Stimulated activated naive CD8-positive, alpha-beta T cell treated with anti-CD3 and anti-CD28 coated beads, Interleukin-15, amount 100 ng/mL, for 72 hours (primary cell): Measurements from ENCODE around the gene PROSER2.

Experiments used
- ATAC-seq: fragments of 150-1000 bp; cut with Tn5 transposase; 2 replicates; pipeline ENCODE4 v1.10.0; 2021; ENCODE audit warnings: mild to moderate bottlenecking, moderate library complexity
- DNase-seq, 2 donors: peaks; one replicate each; pipeline ENCODE4 v3.0.0; 2021 to 2022
- H3K27ac Mint-ChIP-seq, 2 donors: one replicate each; pipeline ENCODE4 v1.8.0; 2022; ENCODE audit warnings: mild to moderate bottlenecking in 2 of 2, mixed read lengths in 2 of 2, moderate library complexity in 2 of 2
- H3K27me3 Mint-ChIP-seq: one replicate; pipeline ENCODE4 v1.8.0; 2022; ENCODE audit warnings: mixed read lengths
- H3K4me1 Mint-ChIP-seq: one replicate; pipeline ENCODE4 v1.8.0; 2022; ENCODE audit warnings: mild to moderate bottlenecking, mixed read lengths
- H3K4me3 Mint-ChIP-seq, 2 donors: one replicate each; pipeline ENCODE4 v1.8.0; 2022; ENCODE audit warnings: mild to moderate bottlenecking in 2 of 2, mixed read lengths in 2 of 2, moderate library complexity in 1 of 2
- H3K9me3 Mint-ChIP-seq, 2 donors: one replicate each; pipeline ENCODE4 v1.8.0; 2022; ENCODE audit warnings: mixed read lengths in 2 of 2

Gene PROSER2

GRCh38 chr10:11823122-11823988 lies at the start of gene PROSER2:
Gene PROSER2 (plus strand): TSS chr10:11823356. CDS start chr10:11852078, 28,722 bp downstream.
- peak within 1 kb of the TSS; percentile 65 to 66 for H3K4me3 Mint-ChIP-seq
- H3K9me3 Mint-ChIP-seq, result no peaks in the 10 kb centered on the region
- H3K27ac Mint-ChIP-seq, result no peak within 1 kb of the TSS
- DNase-seq, result peak; percentile 33 to 40
- peak; percentile 92 for ATAC-seq
- peaks cover 11% of the 10 kb centered on the region for H3K4me1 Mint-ChIP-seq
- H3K27me3 Mint-ChIP-seq, result peaks cover 82% of the 10 kb centered on the region

- H3K9me3 Mint-ChIP-seq, result no peaks in the 10 kb centered on the region
- no peak overlapping the region for H3K27ac Mint-ChIP-seq
- H3K27me3 Mint-ChIP-seq, result no peaks in the 10 kb centered on the region
- no peak for ATAC-seq
- DNase-seq, result no peak
- H3K4me1 Mint-ChIP-seq, result no peaks in the 10 kb centered on the region
- no peak overlapping the region for H3K4me3 Mint-ChIP-seq
Observed at GRCh38 chr10:11773761-11774441, 49.3 kb upstream of the PROSER2 start.

GRCh38 chr10:11775412-11775811 lies 47.7 kb upstream of the PROSER2 start:
- Mint-ChIP-seq H3K27ac (no peak overlapping the region), H3K4me1 (no peaks in the 10 kb centered on the region), H3K9me3 (no peaks in the 10 kb centered on the region), H3K27me3 (no peaks in the 10 kb centered on the region), H3K4me3 (no peak overlapping the region)
- DNase-seq (no peak), ATAC-seq (no peak)

GRCh38 chr10:11776080-11776479 lies 47.1 kb upstream of the PROSER2 start:
- Mint-ChIP-seq H3K27me3 (no peaks in the 10 kb centered on the region), H3K4me3 (no peak overlapping the region)
- DNase-seq, result no peak

GRCh38 chr10:11781114-11781513 lies 42.0 kb upstream of the PROSER2 start:
- peaks cover 9% of the 10 kb centered on the region for H3K4me1 Mint-ChIP-seq
- no peak for ATAC-seq

More at GRCh38 chr10:11776080-11776479, 47.1 kb upstream of the PROSER2 start:
- Mint-ChIP-seq H3K9me3 (no peaks in the 10 kb centered on the region), H3K4me1 (no peaks in the 10 kb centered on the region), H3K27ac (no peak overlapping the region)
- no peak for ATAC-seq

GRCh38 chr10:11782793-11783557 lies 40.2 kb upstream of the PROSER2 start:
- ATAC-seq (peak; percentile 70), DNase-seq (peak in 1 of 2 donors; percentile 19)
- H3K27ac Mint-ChIP-seq, result no peak overlapping the region
- H3K4me1 Mint-ChIP-seq, result peaks cover 9% of the 10 kb centered on the region
- H3K4me3 Mint-ChIP-seq, result no peak overlapping the region
- H3K9me3 Mint-ChIP-seq, result no peaks in the 10 kb centered on the region
- H3K27me3 Mint-ChIP-seq, result peaks cover 16% of the 10 kb centered on the region

More at GRCh38 chr10:11781114-11781513, 42.0 kb upstream of the PROSER2 start:
- Mint-ChIP-seq H3K27ac (no peak overlapping the region), H3K9me3 (no peaks in the 10 kb centered on the region), H3K4me3 (no peak overlapping the region), H3K27me3 (peaks cover under 1% of the 10 kb centered on the region)
- DNase-seq, result no peak

- ATAC-seq (no peak), DNase-seq (no peak)
- Mint-ChIP-seq H3K9me3 (no peaks in the 10 kb centered on the region), H3K27ac (no peak overlapping the region), H3K4me3 (no peak overlapping the region), H3K27me3 (peaks cover 17% of the 10 kb centered on the region), H3K4me1 (peaks cover 9% of the 10 kb centered on the region)
Observed at GRCh38 chr10:11783558-11783865, 39.6 kb upstream of the PROSER2 start.

- Mint-ChIP-seq H3K9me3 (no peaks in the 10 kb centered on the region), H3K27me3 (peaks cover 17% of the 10 kb centered on the region), H3K4me1 (peaks cover 9% of the 10 kb centered on the region), H3K4me3 (no peak overlapping the region), H3K27ac (no peak overlapping the region)
- ATAC-seq (no peak), DNase-seq (no peak)
Observed at GRCh38 chr10:11787374-11787773, 35.8 kb upstream of the PROSER2 start.

GRCh38 chr10:11787846-11788245 lies 35.3 kb upstream of the PROSER2 start:
- Mint-ChIP-seq H3K4me1 (peaks cover 5% of the 10 kb centered on the region), H3K27ac (no peak overlapping the region), H3K4me3 (no peak overlapping the region), H3K27me3 (peaks cover 17% of the 10 kb centered on the region), H3K9me3 (no peaks in the 10 kb centered on the region)
- DNase-seq (no peak), ATAC-seq (no peak)

- Mint-ChIP-seq H3K9me3 (no peaks in the 10 kb centered on the region), H3K27ac (no peak overlapping the region), H3K4me1 (no peaks in the 10 kb centered on the region), H3K27me3 (peaks cover 17% of the 10 kb centered on the region), H3K4me3 (no peak overlapping the region)
- ATAC-seq (no peak), DNase-seq (no peak)
Observed at GRCh38 chr10:11789306-11789705, 33.9 kb upstream of the PROSER2 start.

GRCh38 chr10:11789956-11790355 lies 33.2 kb upstream of the PROSER2 start:
- DNase-seq (no peak), ATAC-seq (no peak)
- H3K27me3 Mint-ChIP-seq, result peaks cover 17% of the 10 kb centered on the region
- no peak overlapping the region for H3K27ac Mint-ChIP-seq
- no peaks in the 10 kb centered on the region for H3K9me3 Mint-ChIP-seq
- no peaks in the 10 kb centered on the region for H3K4me1 Mint-ChIP-seq
- no peak overlapping the region for H3K4me3 Mint-ChIP-seq

GRCh38 chr10:11793762-11794479 lies 29.2 kb upstream of the PROSER2 start:
- Mint-ChIP-seq H3K27me3 (no peaks in the 10 kb centered on the region), H3K4me3 (no peak overlapping the region), H3K4me1 (peaks cover 4% of the 10 kb centered on the region), H3K27ac (no peak overlapping the region), H3K9me3 (no peaks in the 10 kb centered on the region)
- ATAC-seq (no peak), DNase-seq (no peak)

GRCh38 chr10:11794566-11794965 lies 28.6 kb upstream of the PROSER2 start:
- Mint-ChIP-seq H3K9me3 (no peaks in the 10 kb centered on the region), H3K4me1 (peaks cover 5% of the 10 kb centered on the region), H3K4me3 (no peak overlapping the region), H3K27ac (no peak overlapping the region), H3K27me3 (no peaks in the 10 kb centered on the region)
- ATAC-seq (no peak), DNase-seq (no peak)

- ATAC-seq (peak; percentile 52), DNase-seq (no peak)
- no peaks in the 10 kb centered on the region for H3K27me3 Mint-ChIP-seq
- H3K4me3 Mint-ChIP-seq, result no peak overlapping the region
- H3K4me1 Mint-ChIP-seq, result peaks cover 5% of the 10 kb centered on the region
- no peaks in the 10 kb centered on the region for H3K9me3 Mint-ChIP-seq
- H3K27ac Mint-ChIP-seq, result no peak overlapping the region
Observed at GRCh38 chr10:11795101-11795920, 27.8 kb upstream of the PROSER2 start.
